IPS DF 4.7 (cell line): ENCODE results near the gene TRPM3.
A peak's percentile ranks its signal among the peaks of the same experiment; 100 is the strongest.

Experiments
- DNase-seq: peaks from one replicate; pipeline ENCODE4 v3.0.0-alpha.2; 2013; ENCODE audit warnings: low spot score; ENCODE audit errors: extremely low read depth

Gene TRPM3

DNA sequence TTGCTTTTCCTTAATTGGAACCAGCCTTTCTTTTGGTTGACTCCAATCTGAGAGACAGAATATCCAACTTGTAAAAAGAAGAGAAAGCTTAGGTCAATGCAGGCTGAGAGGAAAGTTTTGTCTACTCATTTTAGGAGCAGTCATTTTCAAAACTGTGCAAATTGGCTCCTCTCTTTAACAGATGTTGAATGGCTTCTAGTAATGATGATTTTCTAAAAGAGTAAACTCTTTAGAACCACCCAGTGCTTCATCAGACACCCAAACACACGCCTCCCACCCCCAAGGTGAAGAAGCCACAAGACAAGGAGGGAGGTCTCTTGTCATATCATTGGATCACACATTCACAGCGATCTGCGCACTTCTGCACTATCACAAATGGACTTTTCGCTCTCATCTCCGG is 590.7 kb downstream of the TRPM3 start:
- no peak for DNase-seq

DNA sequence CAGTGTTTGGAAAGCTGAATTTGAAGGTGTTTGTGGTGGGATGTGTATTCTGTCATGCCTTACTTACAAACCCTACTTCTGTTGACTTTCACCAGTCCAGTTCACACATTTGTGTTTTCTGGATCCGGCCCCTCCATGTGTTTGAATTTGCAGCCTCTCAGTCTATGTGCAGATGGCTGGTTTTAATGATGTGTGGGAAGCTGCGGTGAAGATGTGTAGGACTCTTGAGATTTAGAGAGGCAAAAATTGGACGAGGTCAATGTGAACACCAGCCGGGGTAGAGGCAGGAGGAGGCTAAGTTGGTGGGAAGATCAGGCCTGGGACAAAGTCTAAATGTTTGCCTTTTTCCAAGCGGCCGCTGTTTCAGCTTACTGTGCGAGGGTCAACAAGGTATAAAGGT is 591.6 kb downstream of the TRPM3 start:
- no peak for DNase-seq

DNA sequence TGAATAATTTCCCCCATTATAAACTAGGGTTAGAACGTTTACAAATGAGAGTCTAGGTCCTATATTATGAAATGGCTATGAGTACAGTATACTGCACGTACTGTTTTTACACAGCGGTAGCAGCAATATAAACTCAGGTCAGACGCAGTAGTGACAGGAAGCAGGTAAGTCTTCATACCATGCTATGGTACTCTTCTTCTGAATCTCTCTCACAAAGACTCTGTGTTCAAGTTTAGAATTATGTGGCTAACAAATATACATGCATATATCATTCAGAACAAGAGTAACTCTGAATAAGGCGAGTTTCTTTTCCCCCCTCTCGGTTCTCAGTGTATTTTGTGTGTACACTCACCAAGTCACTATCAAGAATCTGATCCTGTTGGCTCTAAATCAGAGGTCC is 592.0 kb downstream of the TRPM3 start:
- DNase-seq = no peak

DNA sequence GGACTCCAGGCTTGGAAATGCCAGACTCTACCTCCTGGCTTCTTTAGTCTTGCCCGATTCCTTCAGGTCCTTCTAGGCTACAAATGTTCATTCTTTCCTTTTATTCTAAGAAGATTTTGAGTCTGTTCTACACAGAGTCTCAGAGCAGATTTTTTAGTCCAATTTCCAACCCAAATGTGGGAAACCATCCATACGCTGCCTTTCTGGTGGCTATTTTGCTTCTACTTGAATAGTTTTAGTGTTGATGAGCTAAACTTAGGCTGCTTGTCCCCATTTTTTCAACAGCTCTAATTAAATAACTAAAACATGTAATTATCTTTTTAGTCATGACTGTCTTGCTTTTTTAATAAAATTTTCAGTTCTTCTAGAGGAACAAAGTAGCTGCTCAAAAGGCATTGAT is 594.5 kb downstream of the TRPM3 start:
- DNase-seq = no peak

DNA sequence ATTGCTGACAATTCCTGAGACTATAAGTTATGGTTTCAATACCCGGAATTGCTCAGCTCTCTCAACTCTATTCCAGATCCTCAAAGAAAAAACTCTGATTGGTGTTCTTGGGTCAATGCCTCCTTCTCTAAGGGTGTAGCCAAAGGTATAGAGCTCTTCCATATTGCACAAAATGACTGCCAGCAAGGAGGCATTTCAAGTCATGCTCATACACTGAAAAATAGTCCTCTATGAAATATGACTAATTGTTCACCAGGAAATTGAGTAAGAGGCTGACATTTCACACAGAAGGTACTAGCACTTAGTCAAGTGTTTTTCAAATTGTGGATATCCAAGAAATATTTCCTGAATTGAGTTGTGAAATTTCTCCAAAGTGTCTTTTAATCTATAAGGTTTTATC is 595.9 kb downstream of the TRPM3 start:
- DNase-seq = no peak

DNA sequence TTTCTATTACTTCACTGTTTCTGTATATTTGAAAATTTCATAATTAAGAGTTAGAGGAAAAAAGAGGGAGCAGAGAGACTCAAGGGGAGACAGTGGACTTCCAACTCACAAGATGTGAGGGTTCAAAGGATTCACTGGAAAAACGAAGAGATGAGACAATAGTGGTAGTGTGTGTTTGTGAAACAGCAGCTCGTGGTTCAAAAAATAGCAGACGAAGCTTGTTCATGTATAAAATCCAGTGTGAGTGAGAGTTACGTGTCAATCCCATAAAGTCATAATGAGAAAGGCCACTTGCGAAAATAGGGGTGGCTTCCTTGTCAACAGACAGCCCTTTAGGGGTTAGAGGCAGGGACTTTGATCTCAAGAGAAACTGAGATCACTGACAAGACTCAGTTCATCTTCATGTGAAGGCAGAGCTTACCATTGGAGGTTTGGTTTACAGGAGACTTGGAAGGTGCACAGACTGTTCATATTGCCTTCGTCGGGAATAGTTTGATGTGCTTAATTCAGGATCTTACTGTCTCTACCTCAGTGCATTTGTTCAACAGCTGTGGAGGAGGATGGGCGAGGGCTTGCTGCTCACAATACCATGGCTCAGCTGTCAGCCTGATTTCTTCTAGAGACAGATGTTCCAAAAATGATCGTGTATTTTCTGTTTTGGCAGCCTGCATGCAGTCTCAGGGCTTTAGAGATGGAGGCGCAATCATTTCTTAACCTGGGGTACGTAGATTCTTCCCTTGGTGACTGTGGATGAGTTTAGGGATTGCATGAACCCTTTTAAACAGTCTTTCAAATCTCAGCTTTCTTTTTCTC is 601.3 kb downstream of the TRPM3 start:
- no peak for DNase-seq

DNA sequence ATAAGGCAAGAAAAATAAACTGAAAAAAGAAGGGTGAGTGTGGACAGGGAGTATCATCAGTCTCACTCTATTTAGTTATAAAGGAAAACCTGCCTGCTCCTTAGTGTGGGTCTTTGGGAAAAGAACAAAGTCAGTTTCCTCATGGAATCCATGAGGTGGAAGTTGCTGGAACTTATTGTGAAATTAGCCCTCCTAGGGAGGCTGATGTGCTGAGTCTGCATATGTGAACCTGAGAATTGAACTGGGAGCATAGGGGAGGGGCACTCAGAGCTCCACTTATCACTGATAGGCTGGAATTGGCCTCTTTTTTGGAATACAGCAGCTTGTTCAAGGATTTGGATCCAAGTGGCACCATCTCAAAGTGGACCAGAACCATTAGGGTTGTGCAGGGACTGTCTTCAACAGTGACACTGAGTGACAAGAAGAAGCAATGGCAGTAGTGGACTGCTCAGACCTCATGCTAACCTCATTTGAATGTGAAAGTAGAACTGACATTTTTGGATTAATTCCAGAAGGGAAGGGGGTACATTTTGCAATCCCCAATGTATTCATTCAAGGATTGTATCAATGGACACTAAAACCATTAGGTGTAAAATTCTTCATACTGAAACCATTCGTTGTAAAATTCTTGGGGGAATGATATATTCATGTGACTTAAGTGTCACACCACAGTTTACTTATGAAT is 603.4 kb downstream of the TRPM3 start:
- no peak for DNase-seq

DNA sequence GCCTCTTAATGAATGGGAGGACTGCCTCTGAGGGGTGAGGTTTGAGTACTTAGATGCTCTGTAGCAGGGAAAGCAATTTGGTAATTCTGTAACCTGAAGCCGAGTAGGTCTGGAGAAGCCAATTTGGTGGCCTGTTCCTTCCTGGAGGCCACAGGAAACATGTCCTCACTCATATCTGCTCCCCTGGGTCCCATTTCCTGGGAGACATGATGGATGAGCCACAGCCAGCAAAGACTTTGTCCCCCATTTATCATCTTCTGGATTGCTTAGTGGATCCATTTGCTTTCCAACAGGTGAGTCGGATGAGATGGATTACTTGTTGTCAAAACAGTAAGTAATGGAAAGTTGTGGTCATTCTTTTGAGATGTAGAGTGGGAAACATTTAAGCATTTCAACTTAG is 607.1 kb downstream of the TRPM3 start:
- DNase-seq = no peak

DNA sequence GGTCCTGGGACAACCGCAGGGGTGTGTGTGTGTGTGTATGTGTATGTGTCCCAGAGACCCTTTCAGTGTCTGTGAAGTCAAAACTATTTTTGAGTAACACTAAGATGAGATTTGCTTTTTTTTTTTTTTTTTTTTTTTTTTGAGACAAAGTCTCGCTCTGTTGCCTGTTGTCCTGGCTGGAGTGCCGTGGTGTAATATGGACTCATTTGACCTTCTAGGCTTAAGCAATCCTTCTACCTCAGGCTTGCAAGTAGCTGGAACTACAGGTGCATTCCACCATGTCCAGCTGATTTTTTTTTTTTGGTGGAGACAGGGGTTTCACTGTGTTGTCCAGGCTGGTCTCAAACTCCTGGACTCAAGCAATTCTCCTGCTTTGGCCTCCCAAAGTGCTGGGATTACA is 609.6 kb downstream of the TRPM3 start:
- DNase-seq = no peak

DNA sequence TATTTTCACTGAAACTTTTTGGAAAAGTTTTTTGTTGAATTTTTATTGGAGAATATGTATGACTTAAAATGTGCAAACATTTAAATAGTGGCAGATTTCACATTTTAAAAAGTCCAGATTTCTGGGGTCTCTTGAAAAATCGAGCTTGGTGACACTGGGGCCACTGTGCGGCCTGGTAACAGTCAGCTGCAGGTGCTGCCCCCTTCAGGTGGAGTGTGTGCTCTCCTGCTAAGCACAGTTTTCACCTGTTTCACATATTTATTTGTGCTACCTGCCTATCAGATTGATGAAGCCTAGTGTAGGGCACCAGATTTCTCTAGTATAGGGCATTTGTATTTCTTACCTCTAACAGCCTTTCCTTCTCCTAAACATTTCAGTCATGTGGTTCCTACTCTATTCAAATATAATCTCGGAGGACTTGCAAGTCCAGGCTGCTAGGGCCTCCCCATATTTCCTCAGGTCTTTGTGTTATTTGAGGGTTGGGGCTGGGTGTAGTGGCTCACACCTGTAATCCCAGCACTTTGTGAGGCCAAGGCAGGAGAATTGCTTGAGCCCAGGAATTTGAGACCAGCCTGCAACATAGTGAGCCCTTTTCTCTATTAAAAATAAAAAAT is 611.2 kb downstream of the TRPM3 start:
- DNase-seq = peak; percentile 19

DNA sequence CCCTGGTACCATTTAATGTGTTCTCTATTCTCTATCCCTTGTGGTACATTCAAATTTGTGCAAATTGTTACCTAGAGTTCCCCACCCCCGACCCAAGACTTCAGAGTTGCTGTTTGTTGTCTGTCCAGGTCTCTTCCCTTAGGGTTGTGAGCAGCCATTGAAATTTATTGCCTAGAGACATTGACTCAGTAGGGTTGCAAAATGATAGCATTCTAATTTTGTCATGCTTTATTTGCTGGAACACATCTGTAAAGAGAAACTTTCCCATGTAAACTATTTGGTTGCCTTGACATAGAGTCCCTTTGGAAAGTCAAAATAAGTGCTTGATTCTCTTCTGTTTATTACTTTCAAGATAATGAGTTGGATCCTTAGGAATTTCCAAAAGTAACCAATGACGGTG is 615.3 kb downstream of the TRPM3 start:
- no peak for DNase-seq

DNA sequence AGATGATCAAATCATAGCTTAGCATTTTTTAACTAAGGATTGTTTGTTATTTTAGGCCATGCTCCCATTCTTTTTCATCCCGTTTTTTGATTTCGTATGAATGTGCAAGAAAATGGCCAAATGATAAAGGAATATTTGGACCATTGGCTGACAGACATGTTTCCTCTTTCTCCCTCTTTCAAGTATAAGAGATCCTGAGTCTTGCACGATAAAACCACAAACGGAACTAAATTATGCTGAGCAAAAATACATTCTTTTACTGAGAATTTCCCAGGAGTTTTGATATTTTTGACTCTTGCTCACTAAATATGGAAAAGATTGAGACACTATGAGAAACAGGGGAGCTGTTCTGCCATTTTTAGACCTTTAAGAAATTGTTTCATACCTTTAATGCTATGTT is 616.6 kb downstream of the TRPM3 start:
- DNase-seq = no peak

DNA sequence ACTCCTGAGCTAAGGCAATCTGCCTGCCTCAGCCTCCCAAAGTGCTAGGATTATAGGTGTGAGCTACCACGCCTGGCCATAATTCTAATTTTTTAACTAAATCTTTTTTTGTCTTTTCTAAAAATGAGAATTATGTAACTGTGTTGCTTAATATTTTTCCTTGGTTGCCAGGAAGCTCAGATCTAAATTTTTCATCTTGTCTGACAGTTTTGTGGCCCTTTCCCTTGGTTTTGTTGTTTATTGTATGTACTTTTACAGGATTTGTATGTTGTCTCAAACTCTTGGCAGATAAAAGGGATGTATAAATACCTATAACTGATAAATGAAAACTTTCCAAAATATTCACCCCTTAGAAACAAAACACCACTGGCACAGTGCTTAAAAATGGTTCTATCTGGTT is 618.7 kb downstream of the TRPM3 start:
- DNase-seq = no peak

DNA sequence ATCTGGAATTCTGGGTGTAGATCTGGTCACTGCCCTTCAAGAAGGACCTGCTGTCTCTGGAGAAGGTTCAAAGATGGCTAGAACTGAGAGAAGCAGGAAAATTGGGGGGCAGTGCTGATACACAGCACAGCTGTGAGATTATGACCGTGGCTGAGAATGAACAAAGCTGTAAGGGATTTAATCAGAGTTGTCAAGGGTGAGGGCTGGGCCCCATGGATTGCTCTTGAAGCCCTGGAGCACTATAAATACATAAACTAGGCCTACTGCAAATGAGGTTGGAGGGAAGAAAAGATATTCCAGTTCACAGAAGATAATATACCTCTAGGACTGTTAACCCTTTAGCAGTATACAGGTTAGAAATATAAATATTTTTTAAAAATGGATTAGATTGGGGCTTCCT is 620.6 kb downstream of the TRPM3 start:
- DNase-seq = no peak

DNA sequence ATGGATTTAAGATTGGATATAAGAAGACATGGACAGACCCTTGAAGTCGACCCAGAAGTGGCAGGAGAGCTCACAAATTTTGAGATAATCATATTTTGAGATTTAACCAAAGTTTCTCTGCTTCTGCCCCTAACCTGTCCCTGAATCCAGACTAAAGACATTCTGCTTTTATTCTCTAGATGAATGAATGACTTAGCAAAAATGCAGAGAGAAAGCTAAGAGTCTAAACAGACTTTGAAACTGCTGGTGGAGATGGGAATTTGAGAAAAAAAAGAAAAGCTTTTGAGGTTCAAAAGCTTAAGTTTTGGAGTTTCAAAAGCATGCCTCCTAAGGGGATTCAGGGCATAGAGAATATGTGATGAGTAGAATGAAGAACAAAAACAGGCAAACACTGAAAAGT is 621.8 kb downstream of the TRPM3 start:
- DNase-seq = no peak

DNA sequence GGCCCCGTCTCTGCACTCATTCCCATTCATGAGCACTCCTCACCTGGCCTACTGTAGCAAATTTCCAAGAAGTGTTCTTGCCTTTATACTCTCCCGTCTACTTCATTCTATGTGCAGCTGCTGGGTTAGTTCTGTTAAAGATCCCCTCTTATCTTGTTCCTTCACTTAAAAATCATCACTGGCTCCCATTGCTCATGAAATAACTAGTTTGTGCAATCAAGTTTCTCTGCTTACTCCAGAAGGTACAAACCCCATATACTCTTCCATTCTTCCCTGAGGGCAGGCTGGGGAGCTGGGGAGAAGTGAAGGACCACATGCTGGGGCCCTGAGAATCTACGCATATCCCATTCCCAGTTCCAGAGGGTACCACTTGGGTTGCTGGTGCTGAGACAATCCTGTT is 622.6 kb downstream of the TRPM3 start:
- DNase-seq = no peak

DNA sequence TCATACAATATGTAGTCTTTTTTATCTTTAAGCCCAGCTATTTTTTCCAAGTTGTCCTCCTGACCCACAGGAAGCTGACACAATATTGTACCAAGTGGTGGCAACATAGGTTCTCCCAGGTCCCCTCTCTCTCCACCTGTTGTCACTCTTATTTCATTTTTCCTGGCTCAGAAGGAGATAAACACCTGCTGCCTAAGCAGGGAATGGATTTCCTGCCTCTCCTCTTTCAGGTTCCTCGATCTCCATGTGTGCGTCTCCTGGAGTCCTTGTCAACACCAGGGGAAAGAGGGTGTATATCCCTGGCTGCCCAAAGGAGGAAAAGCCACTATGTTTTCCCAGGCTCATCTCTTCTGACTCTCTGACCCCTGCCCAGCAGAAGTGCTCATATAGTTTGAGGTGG is 625.2 kb downstream of the TRPM3 start:
- no peak for DNase-seq

DNA sequence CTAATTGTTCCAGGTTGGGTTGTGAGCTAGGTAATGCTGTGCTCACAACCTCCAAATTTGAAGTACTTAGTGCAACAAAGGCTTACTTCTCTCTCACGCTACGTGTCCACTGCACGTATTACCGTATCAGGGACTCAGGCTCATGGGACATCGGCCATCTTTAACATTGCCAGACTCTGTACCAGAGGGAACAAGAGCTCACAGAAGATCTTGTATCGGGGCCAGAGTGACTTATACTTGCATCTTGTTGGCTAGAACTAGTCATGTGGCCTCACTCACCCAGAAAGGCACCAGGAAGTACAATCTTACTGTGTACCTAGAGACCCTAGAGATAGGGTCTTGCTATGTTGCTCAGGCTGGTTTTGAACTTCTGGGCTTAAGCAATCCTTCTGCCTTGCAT is 625.9 kb downstream of the TRPM3 start:
- no peak for DNase-seq

DNA sequence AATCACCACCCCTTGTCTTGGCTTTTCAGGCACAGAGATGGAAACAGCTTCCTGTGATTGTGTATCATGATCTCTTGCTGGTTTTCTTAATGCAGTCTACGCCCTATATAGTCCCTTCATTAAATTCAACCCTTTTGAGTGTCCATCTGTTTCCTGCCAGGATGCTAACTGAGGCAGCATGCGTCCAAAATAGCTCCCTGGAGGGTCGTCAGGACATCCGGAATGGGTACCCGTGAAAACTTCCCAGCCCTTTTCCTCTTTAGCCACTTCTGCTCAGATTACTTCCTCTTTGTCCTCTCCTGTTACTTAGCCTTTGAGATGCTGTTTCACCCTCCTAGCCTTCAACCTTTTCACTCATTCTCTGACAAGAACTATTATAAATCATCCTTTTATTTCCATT is 627.2 kb downstream of the TRPM3 start:
- no peak for DNase-seq

DNA sequence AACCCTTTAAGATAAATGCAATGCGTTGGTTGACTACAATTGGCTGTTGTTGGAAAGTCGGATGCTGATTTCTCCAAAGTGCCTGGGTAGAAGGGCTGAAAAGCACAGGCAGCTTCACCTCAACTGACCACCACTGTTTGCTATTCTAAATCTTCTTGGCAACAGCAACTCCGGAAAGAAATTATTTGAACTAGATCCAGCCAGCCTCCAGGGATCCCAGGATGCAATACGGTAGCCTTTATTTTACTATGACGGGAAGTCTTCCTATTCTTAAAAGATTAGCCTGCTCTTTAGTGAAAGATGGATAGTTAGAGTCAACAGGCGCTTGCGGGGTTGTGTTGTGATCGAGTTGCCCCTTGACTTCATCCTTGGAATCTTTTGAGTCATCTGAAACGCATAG is 628.4 kb downstream of the TRPM3 start:
- DNase-seq = no peak

DNA sequence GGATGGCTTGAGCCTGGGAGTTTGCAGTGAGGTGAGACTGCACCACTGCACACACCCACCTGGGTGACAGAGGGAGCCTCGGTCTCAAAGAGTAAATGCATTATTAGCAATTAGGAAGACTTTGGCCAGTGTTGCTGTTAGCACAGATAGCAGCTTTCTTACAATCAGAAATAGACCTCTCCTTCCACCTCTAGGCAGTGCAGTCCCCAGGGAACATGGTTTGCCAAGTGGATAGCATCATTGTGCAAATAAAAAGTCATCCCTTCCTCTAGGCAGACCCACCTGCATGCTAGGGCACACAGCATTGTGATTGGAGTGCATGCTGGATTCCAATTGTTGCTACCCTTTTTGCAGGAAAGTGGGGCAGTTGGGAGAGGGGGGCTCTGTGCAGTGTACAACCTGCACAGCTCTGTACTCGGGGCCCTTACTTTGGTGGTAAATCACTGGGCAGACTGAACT is 629.1 kb downstream of the TRPM3 start:
- no peak for DNase-seq

DNA sequence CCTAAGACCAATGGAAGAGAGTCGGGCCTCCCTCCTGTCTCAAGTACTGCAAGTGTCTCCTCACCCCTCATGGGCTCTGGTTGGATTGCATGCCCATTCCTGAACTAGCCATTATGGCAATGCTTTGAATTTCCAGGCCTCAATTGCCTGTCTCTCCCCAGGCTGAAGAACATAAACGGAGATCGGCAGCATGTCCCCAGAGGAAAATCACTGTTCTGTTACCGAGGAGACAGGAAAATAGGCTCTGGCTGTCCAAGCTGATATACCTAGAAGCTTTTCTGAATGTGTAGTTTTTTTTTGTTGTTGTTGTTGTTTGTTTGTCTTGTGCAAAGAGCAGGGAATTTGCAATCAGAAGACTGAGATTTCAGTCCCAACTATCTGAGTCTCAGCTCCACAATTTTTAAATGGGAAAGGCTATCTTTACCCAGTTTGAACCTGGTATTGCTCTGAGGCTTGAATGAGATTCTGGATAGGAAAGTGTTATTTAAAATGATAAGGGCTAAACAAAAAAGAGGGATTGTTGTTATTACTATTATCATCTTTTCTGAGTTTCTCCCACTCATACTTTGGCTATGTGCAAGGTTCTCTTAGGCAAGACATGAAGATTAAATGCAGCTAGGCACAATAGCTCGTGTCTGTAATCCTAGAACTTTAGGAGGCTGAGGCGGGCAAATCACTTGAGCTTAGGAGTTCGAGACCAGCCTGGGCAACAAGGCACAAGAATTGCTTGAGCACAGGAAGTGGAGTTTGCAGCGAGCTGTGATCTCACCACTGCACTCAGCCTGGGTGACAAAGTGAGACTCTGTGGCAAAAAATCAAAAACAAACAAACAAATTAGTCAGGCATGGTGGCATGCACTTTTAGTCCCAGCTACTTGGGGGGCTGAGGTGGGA is 629.7 kb downstream of the TRPM3 start:
- DNase-seq = no peak
